A549 (cell line): ENCODE results near the gene PDE7B. TPM values are rescaled to one million over a fixed set of nuclear protein-coding genes. Genes with fewer than 3 reads are reported as not detected.
A peak's percentile ranks its signal among the peaks of the same experiment; 100 is the strongest.

ENCODE experiments used
- ATAC-seq, 2 experiments: fragments of 200-7000 bp in 1 of 2; fragments of >200 bp in 1 of 2; cut with Nextera tagmentation in 1 of 2; cut with Tn5 transposase in 1 of 2; 3 replicates each; pipeline versions ENCODE4 v1.8.0 to v1.9.1; 2018 to 2020; ENCODE audit warnings: mild to moderate bottlenecking in 1 of 2, moderate library complexity in 1 of 2
- CTCF ChIA-PET: fragments of 300-600 bp; sonication (Branson Sonifier 250); formaldehyde crosslinking; extraction: SDS; loops from one replicate; lab custom pipeline; 2021; ENCODE audit warnings: antibody characterized with exemption, inconsistent platforms; lab: Yijun Ruan, JAX
- POLR2A ChIA-PET: fragments of 350-600 bp; formaldehyde crosslinking; extraction: SDS; loops from one replicate; lab custom pipeline; 2021; ENCODE audit warnings: antibody characterized with exemption, inconsistent platforms; lab: Yijun Ruan, JAX
- DNase-seq, 2 experiments: peaks; one replicate each; pipeline versions ENCODE4 v3.0.0 to v3.0.0-alpha.2; 2011 to 2016; ENCODE audit warnings: low read depth in 1 of 2, low spot score in 1 of 2
- FAIRE-seq: peaks from 2 replicates; lab custom pipeline; 2011; peaks lifted over from hg19 to GRCh38; lab: Jason Lieb, UNC
- H3K27ac ChIP-seq, 2 experiments: fragments of >200 bp; sonication (Bioruptor Twin); formaldehyde crosslinking; 3 replicates each; pipeline ENCODE4 v1.5.1; 2016 to 2017
- H3K4me1 ChIP-seq: fragments of >200 bp; sonication (Bioruptor Twin); formaldehyde crosslinking; 3 replicates; pipeline ENCODE4 v1.6.1; 2016
- H3K4me2 ChIP-seq: fragments of >200 bp; sonication (Bioruptor Twin); formaldehyde crosslinking; 3 replicates; pipeline ENCODE4 v1.6.1; 2016
- H3K4me3 ChIP-seq: fragments of >200 bp; sonication (Bioruptor Twin); formaldehyde crosslinking; 3 replicates; pipeline ENCODE4 v1.5.1; 2016
- H3K9me3 ChIP-seq: fragments of >200 bp; sonication (Bioruptor Twin); formaldehyde crosslinking; 3 replicates; pipeline ENCODE4 v1.6.1; 2016
- CEBPB ChIP-seq, 2 experiments: fragments of >200 bp in 1 of 2; sonication (Bioruptor Twin) in 1 of 2; formaldehyde crosslinking in 1 of 2; IDR thresholded peaks; 2 replicates each; pipeline ENCODE4 v1.6.1; 2012 to 2016
- CHD2 ChIP-seq: fragments of 150-350 bp; IDR thresholded peaks from 2 replicates; pipeline ENCODE4 v1.6.1; 2014; ENCODE audit warnings: low read length; ENCODE audit not compliant: partially characterized antibody
- CHD4 ChIP-seq: fragments of 200-600 bp; sonication (generic); IDR thresholded peaks from 2 replicates; pipeline ENCODE4 v1.6.1; 2016; ENCODE audit warnings: antibody characterized with exemption, mild to moderate bottlenecking, borderline replicate concordance
- CTCF ChIP-seq: fragments of >200 bp; sonication (Bioruptor Twin); formaldehyde crosslinking; IDR thresholded peaks from 3 replicates; pipeline ENCODE4 v1.5.1; 2016
- E2F6 ChIP-seq: IDR thresholded peaks from 2 replicates; pipeline ENCODE4 v1.6.1; 2012; ENCODE audit warnings: low read depth, borderline replicate concordance
- ELK1 ChIP-seq: fragments of 150-350 bp; IDR thresholded peaks from 2 replicates; pipeline ENCODE4 v1.6.1; 2014; ENCODE audit warnings: low read depth, mild to moderate bottlenecking, low read length
- EP300 ChIP-seq, 2 experiments: fragments of >200 bp; sonication (Bioruptor Twin); formaldehyde crosslinking; IDR thresholded peaks; 2 replicates in 1 of 2; 3 replicates in 1 of 2; pipeline ENCODE4 v1.6.1; 2016 to 2017
- ESRRA ChIP-seq: fragments of 150-350 bp; IDR thresholded peaks from 2 replicates; pipeline ENCODE4 v1.6.1; 2014; ENCODE audit warnings: mild to moderate bottlenecking, low read length, borderline replicate concordance
- FOSB ChIP-seq: fragments of 250-450 bp; sonication (Bioruptor Pico); IDR thresholded peaks from 2 replicates; pipeline ENCODE4 v1.5.0; 2020; ENCODE audit warnings: mild to moderate bottlenecking, moderate library complexity
- FOXS1 ChIP-seq: fragments of 250-450 bp; sonication (Bioruptor Pico); IDR thresholded peaks from 2 replicates; pipeline ENCODE4 v1.5.0; 2020; ENCODE audit warnings: mild to moderate bottlenecking, moderate library complexity
- HES2 ChIP-seq: fragments of >200 bp; sonication (Bioruptor Twin); formaldehyde crosslinking; IDR thresholded peaks from 2 replicates; pipeline ENCODE4 v1.6.1; 2016
- HEYL ChIP-seq: fragments of 250-450 bp; sonication (Bioruptor Pico); IDR thresholded peaks from 2 replicates; pipeline ENCODE4 v1.8.0; 2021; ENCODE audit warnings: mild to moderate bottlenecking, moderate library complexity
- HOXA7 ChIP-seq: fragments of 250-450 bp; sonication (Bioruptor Pico); IDR thresholded peaks from 2 replicates; pipeline ENCODE4 v1.5.0; 2020; ENCODE audit warnings: mild to moderate bottlenecking, moderate library complexity
- HOXB13 ChIP-seq: fragments of 250-450 bp; sonication (Bioruptor Pico); IDR thresholded peaks from 2 replicates; pipeline ENCODE4 v1.5.0; 2020; ENCODE audit warnings: low read depth, mild to moderate bottlenecking, moderate library complexity
- HOXB5 ChIP-seq: fragments of 250-450 bp; sonication (Bioruptor Pico); IDR thresholded peaks from 2 replicates; pipeline ENCODE4 v1.5.0; 2020; ENCODE audit warnings: mild to moderate bottlenecking, moderate library complexity
- JUNB ChIP-seq: fragments of >200 bp; sonication (Bioruptor Twin); formaldehyde crosslinking; IDR thresholded peaks from 2 replicates; pipeline ENCODE4 v1.6.1; 2016
- KDM5A ChIP-seq: fragments of 200-600 bp; sonication (generic); IDR thresholded peaks from 2 replicates; pipeline ENCODE4 v1.6.1; 2016; ENCODE audit warnings: antibody characterized with exemption, mild to moderate bottlenecking
- MAFK ChIP-seq: fragments of 450-650 bp; IDR thresholded peaks from 2 replicates; pipeline ENCODE4 v1.6.1; 2014; ENCODE audit not compliant: partially characterized antibody
- MAX ChIP-seq: IDR thresholded peaks from 2 replicates; pipeline ENCODE4 v1.6.1; 2012
- MYC ChIP-seq: IDR thresholded peaks from 2 replicates; pipeline ENCODE4 v1.6.1; 2012; ENCODE audit warnings: mild to moderate bottlenecking, inconsistent platforms, low read length, improper control_type of control experiment, borderline replicate concordance
- NFE2L2 ChIP-seq: fragments of 150-350 bp; conservative IDR thresholded peaks from 2 replicates; pipeline ENCODE4 v1.6.1; 2014; ENCODE audit warnings: low read length
- NR3C1 ChIP-seq: fragments of >200 bp; sonication (Bioruptor Twin); formaldehyde crosslinking; IDR thresholded peaks from 3 replicates; pipeline ENCODE4 v1.6.1; 2017
- PHF8 ChIP-seq: fragments of 200-600 bp; sonication (generic); IDR thresholded peaks from 2 replicates; pipeline ENCODE4 v1.6.1; 2016; ENCODE audit warnings: low read depth, mild to moderate bottlenecking, antibody characterized with exemption, moderate library complexity, borderline replicate concordance
- RARB ChIP-seq: fragments of 250-450 bp; sonication (Bioruptor Pico); IDR thresholded peaks from 2 replicates; pipeline ENCODE4 v1.8.0; 2021; ENCODE audit warnings: mild to moderate bottlenecking, moderate library complexity
- RCOR1 ChIP-seq: fragments of 150-350 bp; IDR thresholded peaks from 2 replicates; pipeline ENCODE4 v1.6.1; 2014; ENCODE audit warnings: antibody characterized with exemption, low read length, low read depth
- RFX5 ChIP-seq: fragments of 450-650 bp; IDR thresholded peaks from 2 replicates; pipeline ENCODE4 v1.7.1; 2014; ENCODE audit warnings: antibody characterized with exemption, mild to moderate bottlenecking, moderate library complexity
- RNF2 ChIP-seq: fragments of 200-600 bp; sonication (generic); IDR thresholded peaks from 2 replicates; pipeline ENCODE4 v1.6.1; 2016; ENCODE audit warnings: low read depth, mild to moderate bottlenecking, antibody characterized with exemption, moderate library complexity, borderline replicate concordance
- USF2 ChIP-seq: fragments of 450-650 bp; IDR thresholded peaks from 2 replicates; pipeline ENCODE4 v1.6.1; 2014; ENCODE audit warnings: antibody characterized with exemption
- ZFP36 ChIP-seq: fragments of 450-650 bp; IDR thresholded peaks from 2 replicates; pipeline ENCODE4 v1.6.1; 2014; ENCODE audit warnings: borderline replicate concordance; ENCODE audit not compliant: partially characterized antibody
- ZNF302 ChIP-seq: fragments of 250-450 bp; sonication (Bioruptor Pico); IDR thresholded peaks from 2 replicates; pipeline ENCODE4 v1.9.0; 2021; ENCODE audit warnings: inconsistent platforms, mild to moderate bottlenecking, moderate library complexity
- ZSCAN20 ChIP-seq: fragments of 250-450 bp; sonication (Bioruptor Pico); IDR thresholded peaks from 2 replicates; pipeline ENCODE4 v1.8.0; 2022; ENCODE audit warnings: mild to moderate bottlenecking, moderate library complexity
- WGBS: methylation state at CpG from one replicate; pipeline ENCODE4 v1.1.6; 2017; ENCODE audit errors: missing lambda C conversion rate; 5-methylcytosine and 5-hydroxymethylcytosine counted together
- polyA plus RNA-seq, 4 experiments: library from polyadenylated mRNA; depleted of rRNA in 3 of 4; stranded (reverse); fragments of >200 nt; fragmentation: RNase III in 1 of 4; extraction: RNeasy Plus Mini Kit Qiagen cat#74134 plus additional on column Dnase treatment in 1 of 4; gene quantifications; 2 replicates in 3 of 4; 3 replicates in 1 of 4; pipeline ENCODE4 v1.2.3, GENCODE V29; 2011 to 2017

The PDE7B gene
- polyA plus RNA-seq, 2 of the 4 experiments (the other 2 are of a cell fraction), result 6.6 to 13.8 TPM

- ATAC-seq (no peak), DNase-seq (no peak), FAIRE-seq (no peak)
- no peaks in the 10 kb centered on the region for H3K9me3 ChIP-seq
- peaks cover 63% of the 10 kb centered on the region for H3K4me1 ChIP-seq
- CTCF ChIA-PET, result interaction anchor here (1.3 kb wide), 1 partner anchor 343 kb away, joined by 4 read pairs; no protein-coding TSS in a partner anchor
- 74% methylated on average over 2 of the region's 2 CpGs for WGBS
- no peak for TF ChIP-seq HES2
- TF ChIP-seq FOSB (CRISPR knock-in tag), result no peak
- TF ChIP-seq CHD4, result no peak
- no peak for TF ChIP-seq USF2
- no peak for TF ChIP-seq MYC
- TF ChIP-seq HEYL (CRISPR knock-in tag), result no peak
- no peak for TF ChIP-seq HOXB5 (CRISPR knock-in tag)
- no peak for TF ChIP-seq CEBPB (IDR thresholded peaks at IDR 0.05)
- TF ChIP-seq JUNB, result no peak
- TF ChIP-seq ZSCAN20 (CRISPR knock-in tag), result no peak
- TF ChIP-seq, all 56 proteins: peak for 0
- Histone ChIP-seq H3K4me2 (no peak overlapping the region), H3K27ac (peak overlapping the region in 1 of 2 experiments; percentile 69; a peak in 4 of 6 replicates), H3K4me3 (no peak overlapping the region)
- POLR2A ChIA-PET, result no interaction called here
These were observed 32.0 kb downstream of the PDE7B start for GRCh38 chr6:135883536-135883935.

GRCh38 chr6:135884136-135884535, 32.6 kb downstream of the PDE7B start:
- TF ChIP-seq ZNF302 (no peak), PHF8 (no peak), NFE2L2 (no peak), HOXB13 (CRISPR knock-in tag) (no peak), CHD4 (no peak), RCOR1 (no peak), RARB (no peak), ESRRA (no peak), MAX (no peak), E2F6 (no peak), EP300 (IDR thresholded peaks at IDR 0.05) (no peak)
- Histone ChIP-seq H3K9me3 (no peaks in the 10 kb centered on the region), H3K4me2 (no peak overlapping the region), H3K4me3 (no peak overlapping the region), H3K27ac (no peak overlapping the region), H3K4me1 (peaks cover 62% of the 10 kb centered on the region)
- CTCF ChIA-PET, result interaction anchor here (1.3 kb wide), 1 partner anchor 342 kb away, joined by 4 read pairs; no protein-coding TSS in a partner anchor
- no peak for DNase-seq
- FAIRE-seq, result peak; percentile 13
- 96% methylated on average over 4 of the region's 4 CpGs for WGBS
- POLR2A ChIA-PET, result no interaction called here
- ATAC-seq, result no peak

GRCh38 chr6:135887069-135887468, 35.6 kb downstream of the PDE7B start:
- POLR2A ChIA-PET, result no interaction called here
- Histone ChIP-seq H3K9me3 (no peaks in the 10 kb centered on the region), H3K4me2 (peak overlapping the region; percentile 48), H3K4me1 (peaks cover 44% of the 10 kb centered on the region), H3K27ac (0 out of 6 replicates have a peak overlapping the region, but pooled peaks of 1 of the 2 experiments have one; percentile 15), H3K4me3 (no peak overlapping the region)
- DNase-seq (no peak), FAIRE-seq (no peak), ATAC-seq (no peak)
- CTCF ChIA-PET, result no interaction called here
- 30% methylated on average over 1 of the region's 1 CpG for WGBS
- TF ChIP-seq ZFP36 (no peak), MYC (no peak), KDM5A (no peak), MAFK (no peak), RFX5 (no peak), NR3C1 (no peak), ELK1 (no peak), CHD2 (no peak), HOXA7 (no peak), FOXS1 (CRISPR knock-in tag) (no peak), USF2 (no peak), CTCF (no peak), RNF2 (no peak)
